HepG2 (cell line): ENCODE results near the gene FCER1A. TPM values are rescaled to one million over a fixed set of nuclear protein-coding genes. Genes with fewer than 3 reads are reported as not detected.

Experiments
- ATAC-seq: fragments of 200-7000 bp; cut with Tn5 transposase; 3 replicates; pipeline ENCODE4 v1.9.1; 2020; ENCODE audit warnings: mild to moderate bottlenecking, moderate library complexity
- BruUV-seq: library from RNA; stranded (reverse); fragments of 400-500 nt; replicated peaks from 2 replicates; lab custom pipeline; 2021; lab: Mats Ljungman, UMichigan
- CTCF ChIA-PET: fragments of 300-600 bp; formaldehyde crosslinking; extraction: SDS; loops from one replicate; lab custom pipeline; 2021; ENCODE audit warnings: low total read pairs, inconsistent platforms, low intra/inter-chr PET ratio; lab: Yijun Ruan, JAX
- POLR2A ChIA-PET: fragments of 350-600 bp; sonication (Branson Sonifier 250); formaldehyde crosslinking; loops from one replicate; lab custom pipeline; 2020; ENCODE audit warnings: antibody characterized with exemption, inconsistent platforms; lab: Yijun Ruan, JAX
- DNase-seq: peaks from one replicate; pipeline ENCODE4 v3.0.0-alpha.2; 2015; ENCODE audit warnings: low spot score
- FAIRE-seq: peaks from 3 replicates; lab custom pipeline; 2011; peaks lifted over from hg19 to GRCh38; lab: Jason Lieb, UNC
- H2AFZ ChIP-seq: one replicate; pipeline ENCODE4 v1.6.1; 2011; ENCODE audit warnings: low read length, inconsistent platforms
- H3K27ac ChIP-seq: fragments of 300-600 bp; 3 replicates; pipeline ENCODE4 v1.8.0; 2011; ENCODE audit warnings: mixed run types, mild to moderate bottlenecking, mixed read lengths, low read length, inconsistent platforms; ENCODE audit not compliant: insufficient read depth; ENCODE audit errors: extremely low read length
- H3K27me3 ChIP-seq, 2 experiments: fragments of 200-600 bp in 1 of 2; 2 replicates in 1 of 2; 3 replicates in 1 of 2; pipeline versions ENCODE4 v1.6.0 to v1.8.0; 2011; ENCODE audit warnings: low read length in 2 of 2, mild to moderate bottlenecking in 2 of 2, moderate library complexity in 2 of 2, inconsistent platforms in 1 of 2; ENCODE audit not compliant: insufficient read depth in 2 of 2, control insufficient read depth in 1 of 2
- H3K36me3 ChIP-seq, 2 experiments: fragments of 200-600 bp in 1 of 2; replicated peaks in 1 of 2; 2 replicates in 1 of 2; 3 replicates in 1 of 2; pipeline versions ENCODE4 v1.5.1 to v1.8.0; 2011; ENCODE audit warnings: low read length in 2 of 2, inconsistent platforms in 1 of 2; ENCODE audit not compliant: insufficient read depth in 2 of 2, control insufficient read depth in 1 of 2
- H3K4me1 ChIP-seq: 2 replicates; pipeline ENCODE4 v1.5.1; 2012; ENCODE audit warnings: low read length, inconsistent platforms; ENCODE audit not compliant: insufficient read depth
- H3K4me2 ChIP-seq: 2 replicates; pipeline ENCODE4 v1.6.0; 2011; ENCODE audit warnings: low read depth, low read length, inconsistent platforms
- H3K4me3 ChIP-seq, 3 experiments: fragments of 200-600 bp in 1 of 3; sonication (generic), shearing (Covaris generic) in 1 of 3; replicated peaks in 1 of 3; 2 replicates each; pipeline ENCODE4 v1.5.1; 2011 to 2016; ENCODE audit warnings: low read length in 3 of 3, inconsistent platforms in 2 of 3, low read depth in 2 of 3, mild to moderate bottlenecking in 2 of 3, control low read depth in 1 of 3, mixed read lengths in 1 of 3; ENCODE audit not compliant: insufficient read depth in 1 of 3
- H3K79me2 ChIP-seq: one replicate; pipeline ENCODE4 v1.6.1; 2011; ENCODE audit warnings: low read length, inconsistent platforms; ENCODE audit not compliant: insufficient read depth
- H3K9ac ChIP-seq: 2 replicates; pipeline ENCODE4 v1.6.0; 2011; ENCODE audit warnings: mild to moderate bottlenecking, low read depth, low read length, inconsistent platforms; ENCODE audit not compliant: insufficient read depth
- H3K9me3 ChIP-seq: 2 replicates; pipeline ENCODE4 v1.5.1; 2012; ENCODE audit warnings: mild to moderate bottlenecking, low read length
- H4K20me1 ChIP-seq: 2 replicates; pipeline ENCODE4 v1.6.0; 2011; ENCODE audit warnings: inconsistent platforms, mild to moderate bottlenecking, low read length, moderate library complexity; ENCODE audit not compliant: insufficient read depth
- KDM5A ChIP-seq: fragments of 200-600 bp; sonication (generic); IDR thresholded peaks from 2 replicates; pipeline ENCODE4 v1.7.0; 2018; ENCODE audit warnings: antibody characterized with exemption, mild to moderate bottlenecking, low read length, borderline replicate concordance
- KLF16 ChIP-seq, 2 experiments: sonication (generic) in 1 of 2; formaldehyde crosslinking in 1 of 2; IDR thresholded peaks; 2 replicates each; pipeline versions ENCODE4 v1.6.1 to v1.8.0; 2016 to 2023; ENCODE audit warnings: missing genetic modification reagents in 2 of 2, missing compliant biosample characterization in 1 of 2
- MYNN ChIP-seq: sonication (generic); formaldehyde crosslinking; IDR thresholded peaks from 2 replicates; pipeline ENCODE4 v1.4.0; 2020; ENCODE audit warnings: mild to moderate bottlenecking, low read depth, missing genetic modification reagents
- PCBP2 ChIP-seq: fragments of 200-400 bp; formaldehyde crosslinking; optimal IDR thresholded peaks from 2 replicates; pipeline ENCODE3; 2018; ENCODE audit warnings: low read length, low read depth; ENCODE audit not compliant: poor library complexity, severe bottlenecking
- SAP130 ChIP-seq: IDR thresholded peaks from 2 replicates; pipeline ENCODE4 v1.6.1; 2016; ENCODE audit warnings: low read depth
- ZNF205 ChIP-seq: IDR thresholded peaks from 2 replicates; pipeline ENCODE4 v1.6.1; 2018; ENCODE audit warnings: missing biosample characterization, missing genetic modification reagents
- ZNF225 ChIP-seq: sonication (generic); formaldehyde crosslinking; IDR thresholded peaks from 2 replicates; pipeline ENCODE4 v1.4.0; 2020; ENCODE audit warnings: mild to moderate bottlenecking, missing genetic modification reagents
- ZNF235 ChIP-seq: sonication (generic); formaldehyde crosslinking; IDR thresholded peaks from 2 replicates; pipeline ENCODE4 v1.8.1; 2023; ENCODE audit warnings: mild to moderate bottlenecking, missing genetic modification reagents, borderline replicate concordance
- ZNF253 ChIP-seq: sonication (generic); formaldehyde crosslinking; IDR thresholded peaks from 2 replicates; pipeline ENCODE4 v1.8.0; 2022; ENCODE audit warnings: mild to moderate bottlenecking, missing genetic modification reagents, borderline replicate concordance
- ZNF761 ChIP-seq: sonication (generic); formaldehyde crosslinking; conservative IDR thresholded peaks from 2 replicates; pipeline ENCODE4 v1.4.0; 2020; ENCODE audit warnings: mild to moderate bottlenecking, missing genetic modification reagents
- in situ Hi-C: cut with HindIII; loops from 2 replicates; pipeline ENCODE4 v1.10.0; 2017; ENCODE audit warnings: low pct_unique_long_range_greater_than_20kb; ENCODE audit not compliant: extremely low pct_ligation_motif_present
- intact Hi-C: fragments of 100-400 bp; cut with micrococcal nuclease; formaldehyde crosslinking; loops from one replicate; pipeline ENCODE4 v1.10.0; 2022; ENCODE audit not compliant: unreplicated experiment
- polyA plus RNA-seq, 8 experiments: library from polyadenylated mRNA; depleted of rRNA in 3 of 8; stranded (reverse) in 7 of 8; unstranded in 1 of 8; fragments of >200 nt; fragmentation: Illumina TruSeq in 4 of 8; extraction: Trizol in 4 of 8; gene quantifications; 2 replicates each; pipeline versions ENCODE4 v1.2.1 to v1.2.3, GENCODE V29; 2011 to 2016; ENCODE audit warnings: low read depth in 4 of 8, missing spikeins in 1 of 8, mixed read lengths in 1 of 8; ENCODE audit not compliant: insufficient read depth in 1 of 8
- total RNA-seq, 5 experiments: library from RNA; depleted of rRNA; stranded (reverse); fragments of >200 nt; fragmentation: Illumina TruSeq; extraction: Trizol; gene quantifications; 2 replicates each; pipeline ENCODE4 v1.2.3, GENCODE V29; 2016; ENCODE audit warnings: low read depth in 1 of 5
- TF ChIP-seq, protein P1 (sequence below): sonication (generic); formaldehyde crosslinking; IDR thresholded peaks from 2 replicates; pipeline ENCODE4 v1.9.0; 2021; ENCODE audit warnings: missing genetic modification reagents, borderline replicate concordance
- TF ChIP-seq, protein P2 (sequence below): sonication (generic); formaldehyde crosslinking; IDR thresholded peaks from 2 replicates; pipeline ENCODE4 v1.4.0; 2020; ENCODE audit warnings: missing genetic modification reagents
- TF ChIP-seq, protein P3 (sequence below): sonication (generic); formaldehyde crosslinking; IDR thresholded peaks from 2 replicates; pipeline ENCODE4 v1.8.1; 2023; ENCODE audit warnings: mild to moderate bottlenecking, missing genetic modification reagents
- TF ChIP-seq, protein P4 (sequence below): sonication (generic); formaldehyde crosslinking; IDR thresholded peaks from 2 replicates; pipeline ENCODE4 v1.4.0; 2020; ENCODE audit warnings: missing genetic modification reagents, mild to moderate bottlenecking, borderline replicate concordance

Gene FCER1A
- total and polyA plus RNA-seq, 2 of the 13 experiments (the other 11 are each of a cell fraction or from before 2014, with no cell fraction given) = not detected

DNA sequence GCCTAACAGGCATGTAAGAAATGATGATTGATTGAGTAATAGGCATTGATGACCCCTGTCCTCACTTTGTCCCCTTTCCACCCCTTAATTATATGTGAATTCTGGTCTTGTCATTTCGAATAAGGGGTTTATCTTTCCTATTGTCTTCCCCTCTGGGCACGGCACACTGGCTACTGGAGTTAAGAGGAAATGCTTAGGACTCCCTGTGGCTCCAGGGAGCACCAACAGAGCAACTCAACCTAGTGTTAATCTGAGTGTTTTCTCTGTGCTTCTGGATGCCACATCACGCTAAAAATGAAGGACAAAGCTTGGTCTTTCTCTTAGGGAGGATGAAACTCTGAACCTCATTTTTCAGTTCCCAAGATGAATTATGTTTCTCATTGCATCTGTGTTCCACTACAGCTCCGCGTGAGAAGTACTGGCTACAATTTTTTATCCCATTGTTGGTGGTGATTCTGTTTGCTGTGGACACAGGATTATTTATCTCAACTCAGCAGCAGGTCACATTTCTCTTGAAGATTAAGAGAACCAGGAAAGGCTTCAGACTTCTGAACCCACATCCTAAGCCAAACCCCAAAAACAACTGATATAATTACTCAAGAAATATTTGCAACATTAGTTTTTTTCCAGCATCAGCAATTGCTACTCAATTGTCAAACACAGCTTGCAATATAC, 5.3 kb downstream of the FCER1A start (continued):
- TF ChIP-seq, protein P1, sequence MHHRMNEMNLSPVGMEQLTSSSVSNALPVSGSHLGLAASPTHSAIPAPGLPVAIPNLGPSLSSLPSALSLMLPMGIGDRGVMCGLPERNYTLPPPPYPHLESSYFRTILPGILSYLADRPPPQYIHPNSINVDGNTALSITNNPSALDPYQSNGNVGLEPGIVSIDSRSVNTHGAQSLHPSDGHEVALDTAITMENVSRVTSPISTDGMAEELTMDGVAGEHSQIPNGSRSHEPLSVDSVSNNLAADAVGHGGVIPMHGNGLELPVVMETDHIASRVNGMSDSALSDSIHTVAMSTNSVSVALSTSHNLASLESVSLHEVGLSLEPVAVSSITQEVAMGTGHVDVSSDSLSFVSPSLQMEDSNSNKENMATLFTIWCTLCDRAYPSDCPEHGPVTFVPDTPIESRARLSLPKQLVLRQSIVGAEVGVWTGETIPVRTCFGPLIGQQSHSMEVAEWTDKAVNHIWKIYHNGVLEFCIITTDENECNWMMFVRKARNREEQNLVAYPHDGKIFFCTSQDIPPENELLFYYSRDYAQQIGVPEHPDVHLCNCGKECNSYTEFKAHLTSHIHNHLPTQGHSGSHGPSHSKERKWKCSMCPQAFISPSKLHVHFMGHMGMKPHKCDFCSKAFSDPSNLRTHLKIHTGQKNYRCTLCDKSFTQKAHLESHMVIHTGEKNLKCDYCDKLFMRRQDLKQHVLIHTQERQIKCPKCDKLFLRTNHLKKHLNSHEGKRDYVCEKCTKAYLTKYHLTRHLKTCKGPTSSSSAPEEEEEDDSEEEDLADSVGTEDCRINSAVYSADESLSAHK (CRISPR knock-in tag) = no peak
- TF ChIP-seq ZNF225 (CRISPR knock-in tag) (no peak), MYNN (CRISPR knock-in tag) (no peak)

DNA sequence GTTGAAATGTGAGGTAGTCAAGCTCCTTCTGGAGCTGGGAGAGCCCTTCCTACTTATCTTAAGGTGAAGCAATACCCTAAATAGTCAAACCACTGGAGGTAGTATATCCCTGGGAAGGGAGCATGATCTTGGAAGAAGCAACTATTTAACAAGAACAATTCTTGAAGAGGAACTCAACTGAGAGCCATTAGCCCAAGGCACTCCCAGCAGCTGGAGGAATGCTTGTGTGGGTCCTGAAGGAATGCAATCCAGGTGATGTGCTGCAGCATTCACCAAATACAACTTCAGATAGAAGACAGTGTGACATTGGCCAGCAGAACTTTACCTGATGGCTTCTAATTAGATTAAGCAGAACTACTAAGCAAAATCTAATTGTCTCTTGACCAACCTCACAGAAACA, 9.5 kb downstream of the FCER1A start:
- Histone ChIP-seq H3K27ac (no peak overlapping the region), H3K9ac (no peak overlapping the region), H3K4me3 (no peak overlapping the region), H3K9me3 (no peaks in the 10 kb centered on the region; the same call in none of the 2 replicates), H3K4me1 (no peaks in the 10 kb centered on the region), H3K79me2 (no peaks in the 10 kb centered on the region), H4K20me1 (no peaks in the 10 kb centered on the region), H2AFZ (no peak overlapping the region), H3K36me3 (no peaks in the 10 kb centered on the region), H3K27me3 (no peaks in the 10 kb centered on the region), H3K4me2 (no peak overlapping the region)
- in situ Hi-C loops = no loop called here
- no peak for ATAC-seq
- CTCF ChIA-PET = no interaction called here
- BruUV-seq = no TSS peak
- no peak for FAIRE-seq
- POLR2A ChIA-PET = no interaction called here
- no peak for DNase-seq
- intact Hi-C loops = no loop called here
- TF ChIP-seq, protein P2, sequence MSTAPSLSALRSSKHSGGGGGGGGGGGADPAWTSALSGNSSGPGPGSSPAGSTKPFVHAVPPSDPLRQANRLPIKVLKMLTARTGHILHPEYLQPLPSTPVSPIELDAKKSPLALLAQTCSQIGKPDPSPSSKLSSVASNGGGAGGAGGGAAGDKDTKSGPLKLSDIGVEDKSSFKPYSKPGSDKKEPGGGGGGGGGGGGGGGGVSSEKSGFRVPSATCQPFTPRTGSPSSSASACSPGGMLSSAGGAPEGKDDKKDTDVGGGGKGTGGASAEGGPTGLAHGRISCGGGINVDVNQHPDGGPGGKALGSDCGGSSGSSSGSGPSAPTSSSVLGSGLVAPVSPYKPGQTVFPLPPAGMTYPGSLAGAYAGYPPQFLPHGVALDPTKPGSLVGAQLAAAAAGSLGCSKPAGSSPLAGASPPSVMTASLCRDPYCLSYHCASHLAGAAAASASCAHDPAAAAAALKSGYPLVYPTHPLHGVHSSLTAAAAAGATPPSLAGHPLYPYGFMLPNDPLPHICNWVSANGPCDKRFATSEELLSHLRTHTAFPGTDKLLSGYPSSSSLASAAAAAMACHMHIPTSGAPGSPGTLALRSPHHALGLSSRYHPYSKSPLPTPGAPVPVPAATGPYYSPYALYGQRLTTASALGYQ (CRISPR knock-in tag) = no peak
- TF ChIP-seq, protein P3, sequence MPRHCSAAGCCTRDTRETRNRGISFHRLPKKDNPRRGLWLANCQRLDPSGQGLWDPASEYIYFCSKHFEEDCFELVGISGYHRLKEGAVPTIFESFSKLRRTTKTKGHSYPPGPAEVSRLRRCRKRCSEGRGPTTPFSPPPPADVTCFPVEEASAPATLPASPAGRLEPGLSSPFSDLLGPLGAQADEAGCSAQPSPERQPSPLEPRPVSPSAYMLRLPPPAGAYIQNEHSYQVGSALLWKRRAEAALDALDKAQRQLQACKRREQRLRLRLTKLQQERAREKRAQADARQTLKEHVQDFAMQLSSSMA (CRISPR knock-in tag) = no peak
- TF ChIP-seq KDM5A (no peak), ZNF253 (CRISPR knock-in tag) (no peak), ZNF205 (CRISPR knock-in tag) (no peak), PCBP2 (no peak), ZNF235 (no peak), ZNF761 (CRISPR knock-in tag) (no peak), SAP130 (no peak), KLF16 (CRISPR knock-in tag; IDR thresholded peaks at IDR 0.05) (no peak)
- TF ChIP-seq, protein P4, sequence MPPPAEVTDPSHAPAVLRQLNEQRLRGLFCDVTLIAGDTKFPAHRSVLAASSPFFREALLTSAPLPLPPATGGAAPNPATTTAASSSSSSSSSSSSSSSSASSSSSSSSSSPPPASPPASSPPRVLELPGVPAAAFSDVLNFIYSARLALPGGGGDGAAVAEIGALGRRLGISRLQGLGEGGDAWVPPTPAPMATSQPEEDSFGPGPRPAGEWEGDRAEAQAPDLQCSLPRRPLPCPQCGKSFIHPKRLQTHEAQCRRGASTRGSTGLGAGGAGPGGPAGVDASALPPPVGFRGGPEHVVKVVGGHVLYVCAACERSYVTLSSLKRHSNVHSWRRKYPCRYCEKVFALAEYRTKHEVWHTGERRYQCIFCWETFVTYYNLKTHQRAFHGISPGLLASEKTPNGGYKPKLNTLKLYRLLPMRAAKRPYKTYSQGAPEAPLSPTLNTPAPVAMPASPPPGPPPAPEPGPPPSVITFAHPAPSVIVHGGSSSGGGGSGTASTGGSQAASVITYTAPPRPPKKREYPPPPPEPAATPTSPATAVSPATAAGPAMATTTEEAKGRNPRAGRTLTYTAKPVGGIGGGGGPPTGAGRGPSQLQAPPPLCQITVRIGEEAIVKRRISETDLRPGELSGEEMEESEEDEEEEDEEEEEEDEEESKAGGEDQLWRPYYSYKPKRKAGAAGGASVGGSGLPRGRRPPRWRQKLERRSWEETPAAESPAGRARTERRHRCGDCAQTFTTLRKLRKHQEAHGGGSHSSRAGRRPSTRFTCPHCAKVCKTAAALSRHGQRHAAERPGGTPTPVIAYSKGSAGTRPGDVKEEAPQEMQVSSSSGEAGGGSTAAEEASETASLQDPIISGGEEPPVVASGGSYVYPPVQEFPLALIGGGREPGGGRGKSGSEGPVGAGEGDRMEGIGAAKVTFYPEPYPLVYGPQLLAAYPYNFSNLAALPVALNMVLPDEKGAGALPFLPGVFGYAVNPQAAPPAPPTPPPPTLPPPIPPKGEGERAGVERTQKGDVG (CRISPR knock-in tag) = no peak
